ENCODE data around the gene P2RX2. TPM values are rescaled to one million over a fixed set of nuclear protein-coding genes. Genes with fewer than 3 reads are reported as not detected.

The P2RX2 gene
- total RNA-seq, 1 donor from 2014 or later: 0.19 TPM

DNA sequence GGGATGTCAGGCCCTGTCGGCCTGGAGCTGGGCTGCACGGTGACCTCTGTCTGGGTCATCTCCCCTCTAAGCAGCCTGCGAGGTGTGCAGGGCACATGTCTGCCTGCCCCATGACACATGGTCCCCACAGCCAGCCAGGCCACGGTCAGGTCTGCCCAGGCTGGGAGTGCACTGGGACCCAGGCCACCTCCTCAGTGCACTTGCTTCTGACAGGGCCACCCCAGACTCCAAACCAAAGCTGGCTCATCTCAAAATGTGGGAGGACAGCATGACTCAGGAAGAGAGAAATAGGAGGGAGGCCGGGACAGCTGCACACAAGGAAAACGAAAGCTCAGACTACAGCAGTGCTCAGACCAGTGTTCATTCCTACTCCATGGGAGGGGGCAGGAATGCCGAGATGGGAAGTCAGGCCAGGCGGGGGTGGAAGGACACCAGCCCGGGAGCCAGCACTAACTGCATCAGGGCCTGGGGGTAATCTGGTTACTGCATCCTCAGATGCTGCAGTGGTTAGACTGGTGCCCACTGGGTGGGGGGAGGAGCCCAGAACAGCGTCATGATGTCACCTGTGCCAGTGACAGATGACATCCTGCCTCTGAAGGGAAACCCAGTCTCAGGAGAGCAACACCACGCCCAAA is 4.0 kb downstream of the P2RX2 start:
- H3K27ac Mint-ChIP-seq: peak overlapping the region; percentile 44
- DNase-seq (ENCODE audit: low spot score, unreplicated experiment): no peak
- peaks cover 14% of the 10 kb centered on the region for H3K27me3 Mint-ChIP-seq
- peaks cover 5% of the 10 kb centered on the region for H3K36me3 Mint-ChIP-seq (ENCODE audit: insufficient read depth)
- TF ChIP-seq, protein P1, sequence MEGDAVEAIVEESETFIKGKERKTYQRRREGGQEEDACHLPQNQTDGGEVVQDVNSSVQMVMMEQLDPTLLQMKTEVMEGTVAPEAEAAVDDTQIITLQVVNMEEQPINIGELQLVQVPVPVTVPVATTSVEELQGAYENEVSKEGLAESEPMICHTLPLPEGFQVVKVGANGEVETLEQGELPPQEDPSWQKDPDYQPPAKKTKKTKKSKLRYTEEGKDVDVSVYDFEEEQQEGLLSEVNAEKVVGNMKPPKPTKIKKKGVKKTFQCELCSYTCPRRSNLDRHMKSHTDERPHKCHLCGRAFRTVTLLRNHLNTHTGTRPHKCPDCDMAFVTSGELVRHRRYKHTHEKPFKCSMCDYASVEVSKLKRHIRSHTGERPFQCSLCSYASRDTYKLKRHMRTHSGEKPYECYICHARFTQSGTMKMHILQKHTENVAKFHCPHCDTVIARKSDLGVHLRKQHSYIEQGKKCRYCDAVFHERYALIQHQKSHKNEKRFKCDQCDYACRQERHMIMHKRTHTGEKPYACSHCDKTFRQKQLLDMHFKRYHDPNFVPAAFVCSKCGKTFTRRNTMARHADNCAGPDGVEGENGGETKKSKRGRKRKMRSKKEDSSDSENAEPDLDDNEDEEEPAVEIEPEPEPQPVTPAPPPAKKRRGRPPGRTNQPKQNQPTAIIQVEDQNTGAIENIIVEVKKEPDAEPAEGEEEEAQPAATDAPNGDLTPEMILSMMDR (IDR thresholded peaks at IDR 0.05; ENCODE audit: unreplicated experiment): no peak
- H3K4me1 Mint-ChIP-seq (ENCODE audit: low read depth): peaks cover 8% of the 10 kb centered on the region
- no peak overlapping the region for H3K4me3 Mint-ChIP-seq (ENCODE audit: low read depth)
- H3K9me3 Mint-ChIP-seq (ENCODE audit: low read depth): no peaks in the 10 kb centered on the region

DNA sequence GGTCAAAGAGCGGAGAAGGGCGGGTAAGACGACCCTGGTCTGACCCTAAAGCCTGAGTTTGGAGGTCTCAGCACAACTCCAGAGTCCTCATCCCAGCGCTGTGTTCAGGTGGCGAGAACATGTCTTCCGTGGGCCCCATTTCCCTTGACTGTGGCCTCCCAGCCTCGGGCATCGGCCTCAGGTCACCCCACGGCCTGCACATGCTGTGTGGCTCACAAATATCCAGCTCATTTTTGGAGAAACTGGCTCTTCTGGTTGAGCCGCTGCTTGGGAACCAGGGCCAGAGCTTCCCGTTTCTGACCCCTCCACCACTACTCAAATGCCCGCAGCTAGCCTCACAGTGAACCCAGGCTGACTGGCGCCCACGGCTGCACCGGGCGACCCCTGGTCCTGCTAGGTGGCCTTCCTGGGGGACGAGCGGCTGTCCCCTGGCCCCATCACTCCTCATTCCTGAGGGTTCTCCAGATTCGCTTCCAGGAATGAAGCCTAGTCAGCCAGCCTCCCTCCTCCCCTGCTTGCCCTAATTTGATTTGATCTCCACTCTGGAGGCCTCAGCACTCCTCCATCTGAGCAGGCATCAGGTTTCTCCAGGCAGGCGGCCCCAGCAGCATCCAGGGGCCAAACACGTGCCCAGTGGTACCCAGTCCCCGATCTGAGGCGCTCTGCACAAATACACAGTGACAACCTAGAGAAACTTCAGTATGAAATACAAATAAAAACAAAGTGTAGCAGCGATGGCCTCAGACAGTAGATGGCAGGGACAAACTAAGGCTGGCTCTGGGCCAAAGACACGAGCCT is 4.7 kb downstream of the P2RX2 start:
- Mint-ChIP-seq H3K4me1 (ENCODE audit: low read depth) (peaks cover 6% of the 10 kb centered on the region), H3K27ac (peak overlapping the region; percentile 44), H3K9me3 (ENCODE audit: low read depth) (no peaks in the 10 kb centered on the region), H3K27me3 (peaks cover 7% of the 10 kb centered on the region), H3K36me3 (ENCODE audit: insufficient read depth) (peaks cover 5% of the 10 kb centered on the region), H3K4me3 (ENCODE audit: low read depth) (no peak overlapping the region)
- TF ChIP-seq, protein P1 (IDR thresholded peaks at IDR 0.05; ENCODE audit: unreplicated experiment): no peak
- DNase-seq (ENCODE audit: low spot score, unreplicated experiment): no peak

DNA sequence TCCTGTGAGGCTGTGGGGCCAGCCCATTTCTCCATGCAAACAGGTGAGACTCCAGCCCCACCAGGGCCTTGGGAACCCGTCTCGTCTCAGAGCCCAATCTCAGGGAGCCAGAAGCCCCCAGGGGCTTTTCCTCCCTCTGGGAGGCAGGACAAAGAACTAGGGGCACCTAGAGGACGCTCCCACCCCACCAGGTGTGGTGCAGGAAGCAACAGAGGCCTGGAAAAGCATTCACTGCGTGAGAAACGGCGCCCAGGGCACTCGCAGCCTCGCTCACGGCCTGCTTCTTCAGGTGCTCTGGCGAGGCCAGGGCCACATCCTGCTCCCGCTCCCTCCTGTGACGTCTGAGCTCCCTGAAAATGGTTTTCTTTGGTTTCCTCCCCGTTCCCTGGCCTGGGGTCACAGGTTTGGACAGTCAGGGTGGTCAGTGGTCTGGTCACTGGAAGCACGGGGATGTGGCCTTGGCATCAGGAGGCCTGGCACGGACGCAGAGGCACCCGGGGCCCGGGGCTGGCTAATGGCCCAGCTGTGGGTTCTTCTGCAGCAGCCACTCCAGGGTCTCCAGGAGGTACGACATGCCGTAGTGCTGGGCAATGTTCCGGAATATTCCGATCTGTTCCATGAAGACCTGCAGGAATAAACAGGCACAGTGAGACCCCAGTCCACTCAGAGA is 5.7 kb downstream of the P2RX2 start:
- Mint-ChIP-seq H3K27me3 (peaks cover 6% of the 10 kb centered on the region), H3K36me3 (ENCODE audit: insufficient read depth) (peaks cover 11% of the 10 kb centered on the region), H3K4me1 (ENCODE audit: low read depth) (peaks cover 6% of the 10 kb centered on the region), H3K4me3 (ENCODE audit: low read depth) (no peak overlapping the region), H3K9me3 (ENCODE audit: low read depth) (no peaks in the 10 kb centered on the region), H3K27ac (no peak overlapping the region)
- TF ChIP-seq, protein P1 (IDR thresholded peaks at IDR 0.05; ENCODE audit: unreplicated experiment): no peak
- no peak for DNase-seq (ENCODE audit: low spot score, unreplicated experiment)

DNA sequence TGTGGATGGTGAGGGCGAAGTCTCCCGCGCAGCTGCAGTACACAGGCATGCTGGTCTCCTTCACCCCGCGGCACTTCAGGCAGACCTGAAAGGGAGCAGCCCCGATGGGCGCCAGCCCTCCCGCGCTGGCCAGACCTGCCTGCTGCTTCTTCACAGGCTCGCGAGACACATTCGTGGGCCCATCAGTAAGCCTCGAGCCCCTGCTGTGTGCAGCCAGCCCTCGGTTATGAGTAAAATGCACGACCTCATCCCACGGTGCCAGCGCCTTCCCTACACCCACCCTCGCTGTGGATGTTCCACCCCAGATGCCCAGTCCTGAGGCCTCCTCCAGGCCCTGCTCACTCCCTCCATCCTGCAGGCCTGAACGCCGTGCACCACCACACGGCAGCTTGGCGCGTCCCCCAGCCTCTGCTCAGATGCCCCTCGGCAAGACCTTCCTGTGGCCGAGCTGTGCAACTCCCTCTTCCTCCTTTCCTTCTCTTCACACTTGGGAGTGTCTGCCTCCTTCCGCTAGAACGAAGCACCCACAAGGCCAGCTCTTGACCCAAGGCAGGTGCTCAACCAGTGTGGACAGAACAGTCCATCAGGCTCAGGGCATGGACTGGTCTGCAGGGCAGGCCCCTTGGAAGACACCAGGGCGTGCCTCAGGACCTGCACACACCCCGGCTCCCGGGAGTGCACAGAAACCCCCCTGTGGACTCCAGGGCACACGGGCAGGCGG is 6.5 kb downstream of the P2RX2 start:
- H3K36me3 Mint-ChIP-seq (ENCODE audit: insufficient read depth): peaks cover 17% of the 10 kb centered on the region

More for the DNA sequence above, 6.5 kb downstream of the P2RX2 start:
- peaks cover 6% of the 10 kb centered on the region for H3K27me3 Mint-ChIP-seq
- H3K4me3 Mint-ChIP-seq (ENCODE audit: low read depth): no peak overlapping the region
- TF ChIP-seq, protein P1 (IDR thresholded peaks at IDR 0.05; ENCODE audit: unreplicated experiment): no peak
- DNase-seq (ENCODE audit: low spot score, unreplicated experiment): no peak
- peaks cover 6% of the 10 kb centered on the region for H3K4me1 Mint-ChIP-seq (ENCODE audit: low read depth)
- H3K9me3 Mint-ChIP-seq (ENCODE audit: low read depth): no peaks in the 10 kb centered on the region
- H3K27ac Mint-ChIP-seq: no peak overlapping the region
